PFSK-1 (cell line): Measurements from ENCODE around the gene MRTFA.

Experiments
- FOXP2 ChIP-seq: optimal IDR thresholded peaks from 2 replicates; pipeline ENCODE3; 2011; ENCODE audit warnings: borderline replicate concordance, control low read depth, inconsistent platforms; ENCODE audit not compliant: insufficient read depth; ENCODE audit errors: extremely low read length, extremely low read depth
- POLR2AphosphoS5 ChIP-seq: IDR thresholded peaks from 2 replicates; pipeline ENCODE4 v1.6.1; 2012; ENCODE audit warnings: low read depth, mild to moderate bottlenecking, control low read depth, low read length, moderate library complexity
- REST ChIP-seq, 2 experiments: IDR thresholded peaks; 2 replicates each; pipeline versions ENCODE4 v1.6.1 to v1.8.0; 2011 to 2012; ENCODE audit warnings: low read depth in 2 of 2, low read length in 2 of 2, control low read depth in 1 of 2, inconsistent platforms in 1 of 2, mild to moderate bottlenecking in 1 of 2, moderate library complexity in 1 of 2; ENCODE audit not compliant: insufficient read depth in 1 of 2
- SIN3A ChIP-seq: IDR thresholded peaks from 2 replicates; pipeline ENCODE4 v1.6.1; 2012; ENCODE audit warnings: mild to moderate bottlenecking, low read length, moderate library complexity, borderline replicate concordance; ENCODE audit not compliant: insufficient read depth
- TAF1 ChIP-seq: IDR thresholded peaks from 2 replicates; pipeline ENCODE4 v1.6.1; 2012; ENCODE audit warnings: low read length, control low read depth, borderline replicate concordance; ENCODE audit not compliant: insufficient read depth

MRTFA gene

GRCh38 chr22:40485813-40486667 is 150.5 kb downstream of the MRTFA start:
- TF ChIP-seq POLR2AphosphoS5 (no peak), TAF1 (no peak), REST (IDR thresholded peaks at IDR 0.05; ENCODE audit: insufficient read depth in 1 of 2, low read depth in 2 of 2, low read length in 2 of 2) (no peak), SIN3A (no peak), FOXP2 (no peak)

- TF ChIP-seq POLR2AphosphoS5: no peak
- TF ChIP-seq SIN3A: no peak
- TF ChIP-seq REST (IDR thresholded peaks at IDR 0.05; ENCODE audit: insufficient read depth in 1 of 2, low read depth in 2 of 2, low read length in 2 of 2): no peak
- TF ChIP-seq TAF1: no peak
- no peak for TF ChIP-seq FOXP2
These were observed 151.4 kb downstream of the MRTFA start for GRCh38 chr22:40484906-40485669.

DNA sequence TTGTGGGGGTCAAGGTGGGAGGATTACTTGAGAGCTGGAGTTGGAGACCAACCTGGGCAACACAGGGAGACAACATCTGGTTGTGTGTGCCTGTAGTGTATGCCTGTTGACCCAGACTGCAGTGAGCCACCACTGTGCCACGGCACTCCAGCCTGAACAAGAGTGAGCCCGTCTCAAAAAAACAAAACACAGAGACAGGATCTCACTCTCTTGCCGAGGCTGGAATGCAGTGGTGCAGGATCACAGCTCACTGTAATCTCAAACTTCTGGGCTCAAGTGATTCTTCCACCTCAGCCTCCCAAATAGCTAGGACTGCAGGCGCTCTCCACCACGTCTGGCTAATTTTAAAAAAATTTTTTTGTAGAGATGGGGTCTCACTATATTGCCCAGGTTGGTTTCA is 153.6 kb downstream of the MRTFA start:
- no peak for TF ChIP-seq REST (IDR thresholded peaks at IDR 0.05; ENCODE audit: insufficient read depth in 1 of 2, low read depth in 2 of 2, low read length in 2 of 2)
- no peak for TF ChIP-seq POLR2AphosphoS5
- no peak for TF ChIP-seq FOXP2
- no peak for TF ChIP-seq TAF1
- TF ChIP-seq SIN3A: no peak

DNA sequence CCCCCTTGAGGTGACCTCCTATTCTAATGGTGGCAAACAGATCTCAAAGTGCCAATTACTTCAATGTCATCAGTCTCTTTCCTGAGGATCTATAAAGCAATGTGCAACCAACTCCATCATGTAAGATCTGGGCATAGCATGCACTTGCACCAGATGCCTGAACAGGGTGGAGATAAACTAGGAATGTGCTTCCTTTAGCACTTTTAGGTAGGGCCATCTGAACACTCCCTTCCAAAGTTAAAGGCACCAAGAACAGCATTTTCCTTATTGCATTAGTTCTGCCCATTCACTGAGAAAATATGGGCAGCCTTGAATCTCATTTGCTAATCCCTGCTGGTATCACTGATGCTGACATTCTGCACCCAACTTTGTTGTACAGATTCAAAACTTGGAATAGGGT is 154.1 kb downstream of the MRTFA start:
- no peak for TF ChIP-seq REST (IDR thresholded peaks at IDR 0.05; ENCODE audit: insufficient read depth in 1 of 2, low read depth in 2 of 2, low read length in 2 of 2)
